Cardiac muscle cell (in vitro differentiated cells and primary cell): ENCODE measurements around the gene SCUBE2. TPM values are rescaled to one million over a fixed set of nuclear protein-coding genes. Genes with fewer than 3 reads are reported as not detected.

Experiments used
- DNase-seq, 2 donors: peaks; one replicate each; pipeline versions ENCODE4 v3.0.0 to v3.0.0-alpha.2; 2010 to 2017; ENCODE audit warnings: low read depth in 1 of 2, low spot score in 1 of 2
- H3K27ac ChIP-seq: fragments of 200-600 bp; sonication (generic); 2 replicates; pipeline ENCODE4 v1.5.1; 2016
- H3K27me3 ChIP-seq: fragments of 200-600 bp; sonication (generic); 2 replicates; pipeline ENCODE4 v1.6.0; 2016; ENCODE audit warnings: control low read depth
- H3K36me3 ChIP-seq: fragments of 200-600 bp; sonication (generic); 2 replicates; pipeline ENCODE4 v1.5.1; 2016; ENCODE audit warnings: control low read depth
- H3K4me1 ChIP-seq: fragments of 200-600 bp; sonication (generic); 2 replicates; pipeline ENCODE4 v1.8.1; 2017; ENCODE audit warnings: low read depth, mild to moderate bottlenecking, mixed run types
- H3K4me3 ChIP-seq: fragments of 200-600 bp; sonication (generic); 2 replicates; pipeline ENCODE4 v1.5.1; 2016; ENCODE audit warnings: mild to moderate bottlenecking
- H3K9me3 ChIP-seq: fragments of 200-600 bp; sonication (generic); 2 replicates; pipeline ENCODE4 v1.5.1; 2017; ENCODE audit warnings: low read depth, mild to moderate bottlenecking, control low read depth
- polyA plus RNA-seq: library from polyadenylated mRNA; unstranded; fragments of >200 nt; fragmentation: Nextera tagmentation; extraction: Ambion mirVana; gene quantifications from 2 replicates; pipeline ENCODE4 v1.2.1, GENCODE V29; 2016
- total RNA-seq: library from RNA; depleted of rRNA; stranded (reverse); fragments of >200 nt; gene quantifications from 2 replicates; pipeline ENCODE4 v1.2.3, GENCODE V29; 2016
- TF ChIP-seq, protein P1 (sequence below): IDR thresholded peaks from 2 replicates; pipeline ENCODE4 v1.5.1; 2012; ENCODE audit warnings: low read depth, mild to moderate bottlenecking, low read length

The SCUBE2 gene
- total and polyA plus RNA-seq, 2 experiments from 2014 or later: 0.21 TPM; not detected in 1

DNA sequence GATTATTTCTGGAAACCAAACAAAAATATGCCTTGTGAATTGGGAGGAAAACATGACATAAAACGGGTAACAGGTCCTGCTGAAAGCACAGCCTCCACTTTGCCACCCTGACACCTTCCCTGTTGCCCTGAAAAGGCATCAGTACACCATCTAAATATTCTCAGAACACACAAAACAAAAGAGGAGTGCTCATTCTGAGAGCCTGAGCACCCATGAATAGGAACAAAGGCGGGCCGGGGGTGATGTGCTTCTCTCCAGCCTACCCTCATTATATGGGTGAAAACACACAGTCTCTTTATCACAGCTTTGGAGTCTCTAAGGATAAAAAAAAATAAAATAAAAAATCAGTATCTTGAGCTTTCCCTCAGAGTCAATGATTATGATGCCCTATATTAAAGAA lies 19.7 kb downstream of the SCUBE2 start:
- no peaks in the 10 kb centered on the region for H3K36me3 ChIP-seq
- H3K27me3 ChIP-seq: no peaks in the 10 kb centered on the region
- peaks cover 4% of the 10 kb centered on the region for H3K4me1 ChIP-seq
- TF ChIP-seq, protein P1, sequence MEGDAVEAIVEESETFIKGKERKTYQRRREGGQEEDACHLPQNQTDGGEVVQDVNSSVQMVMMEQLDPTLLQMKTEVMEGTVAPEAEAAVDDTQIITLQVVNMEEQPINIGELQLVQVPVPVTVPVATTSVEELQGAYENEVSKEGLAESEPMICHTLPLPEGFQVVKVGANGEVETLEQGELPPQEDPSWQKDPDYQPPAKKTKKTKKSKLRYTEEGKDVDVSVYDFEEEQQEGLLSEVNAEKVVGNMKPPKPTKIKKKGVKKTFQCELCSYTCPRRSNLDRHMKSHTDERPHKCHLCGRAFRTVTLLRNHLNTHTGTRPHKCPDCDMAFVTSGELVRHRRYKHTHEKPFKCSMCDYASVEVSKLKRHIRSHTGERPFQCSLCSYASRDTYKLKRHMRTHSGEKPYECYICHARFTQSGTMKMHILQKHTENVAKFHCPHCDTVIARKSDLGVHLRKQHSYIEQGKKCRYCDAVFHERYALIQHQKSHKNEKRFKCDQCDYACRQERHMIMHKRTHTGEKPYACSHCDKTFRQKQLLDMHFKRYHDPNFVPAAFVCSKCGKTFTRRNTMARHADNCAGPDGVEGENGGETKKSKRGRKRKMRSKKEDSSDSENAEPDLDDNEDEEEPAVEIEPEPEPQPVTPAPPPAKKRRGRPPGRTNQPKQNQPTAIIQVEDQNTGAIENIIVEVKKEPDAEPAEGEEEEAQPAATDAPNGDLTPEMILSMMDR: no peak
- H3K27ac ChIP-seq: no peak overlapping the region
- H3K9me3 ChIP-seq: no peaks in the 10 kb centered on the region
- no peak overlapping the region for H3K4me3 ChIP-seq
- DNase-seq: no peak

DNA sequence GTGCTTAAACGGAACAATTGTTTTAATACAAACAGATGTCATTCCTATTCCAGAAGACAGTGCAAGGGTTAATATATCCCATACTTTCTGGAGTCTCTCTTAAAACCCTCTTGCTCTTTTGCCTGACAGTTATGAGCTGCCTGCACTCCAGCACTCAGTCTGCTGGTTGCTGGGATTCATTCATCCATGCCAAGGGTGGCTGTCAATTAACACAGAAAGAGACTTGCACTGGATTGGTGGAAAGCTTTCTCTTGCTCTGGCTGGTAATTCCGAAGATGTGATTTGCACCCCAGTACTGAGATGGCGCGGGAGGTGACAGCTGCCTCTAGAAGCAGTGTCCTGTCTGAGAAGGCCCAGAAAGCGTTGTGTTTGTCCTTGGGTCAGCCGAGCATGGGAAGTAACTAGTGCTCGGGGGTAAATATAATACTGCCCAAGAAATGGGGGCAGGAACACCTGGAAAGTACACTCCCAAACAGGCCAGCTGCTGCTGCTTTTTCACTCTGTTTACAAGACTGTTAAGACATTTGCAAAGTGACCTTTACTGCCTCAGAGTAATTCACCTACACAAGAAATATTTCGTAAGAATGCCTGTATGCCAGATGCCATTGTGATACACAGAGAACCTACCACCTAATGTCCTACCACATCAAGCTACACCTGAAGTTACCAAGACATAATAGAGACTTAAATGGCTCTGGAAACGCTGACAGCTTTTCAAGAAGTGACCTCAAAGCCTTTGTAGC lies 20.5 kb downstream of the SCUBE2 start:
- H3K4me1 ChIP-seq: peaks cover 4% of the 10 kb centered on the region
- TF ChIP-seq, protein P1: no peak
- no peak for DNase-seq
- no peak overlapping the region for H3K27ac ChIP-seq
- H3K9me3 ChIP-seq: no peaks in the 10 kb centered on the region
- H3K4me3 ChIP-seq: no peak overlapping the region
- no peaks in the 10 kb centered on the region for H3K36me3 ChIP-seq
- no peaks in the 10 kb centered on the region for H3K27me3 ChIP-seq

GRCh38 chr11:9069862-9070470 lies 21.4 kb downstream of the SCUBE2 start:
- Histone ChIP-seq H3K4me3 (no peak overlapping the region), H3K27me3 (no peaks in the 10 kb centered on the region), H3K4me1 (peaks cover 4% of the 10 kb centered on the region), H3K36me3 (no peaks in the 10 kb centered on the region), H3K27ac (no peak overlapping the region), H3K9me3 (no peaks in the 10 kb centered on the region)
- DNase-seq: no peak
- TF ChIP-seq, protein P1: no peak

- Histone ChIP-seq H3K27ac (no peak overlapping the region), H3K4me3 (no peak overlapping the region), H3K36me3 (no peaks in the 10 kb centered on the region), H3K27me3 (no peaks in the 10 kb centered on the region), H3K4me1 (peaks cover 4% of the 10 kb centered on the region), H3K9me3 (no peaks in the 10 kb centered on the region)
- TF ChIP-seq, protein P1: no peak
- no peak for DNase-seq
These were observed 22.1 kb downstream of the SCUBE2 start for GRCh38 chr11:9069256-9069655.

DNA sequence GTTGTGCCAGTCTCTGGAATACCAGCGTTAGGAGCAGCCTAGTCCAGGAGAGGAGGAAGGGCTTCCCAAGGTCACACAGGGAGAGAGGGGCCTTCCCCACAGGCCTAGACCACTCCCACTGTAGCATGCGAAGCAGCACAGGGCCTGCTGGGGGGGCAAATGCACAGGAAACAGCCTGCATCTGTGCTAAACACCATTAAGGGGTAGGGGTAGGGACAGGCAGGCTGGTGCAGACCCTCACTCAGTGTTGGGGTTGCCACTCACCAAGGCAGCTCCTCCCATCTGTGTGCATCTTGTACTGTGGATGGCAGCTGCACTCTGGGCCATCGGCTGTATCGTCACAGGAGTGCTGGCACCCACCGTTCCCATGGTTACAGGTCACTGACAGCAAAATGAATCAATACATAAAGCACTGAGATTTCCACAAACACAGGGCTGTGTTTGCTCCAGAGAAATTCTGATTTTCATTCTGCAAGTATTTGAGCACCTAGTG lies 24.9 kb downstream of the SCUBE2 start:
- Histone ChIP-seq H3K36me3 (no peaks in the 10 kb centered on the region), H3K9me3 (no peaks in the 10 kb centered on the region), H3K4me1 (peaks cover 4% of the 10 kb centered on the region), H3K27me3 (no peaks in the 10 kb centered on the region), H3K27ac (no peak overlapping the region), H3K4me3 (no peak overlapping the region)
- DNase-seq: no peak
- TF ChIP-seq, protein P1: no peak
